ENCODE data around the gene SNRNP70. TPM values are rescaled to one million over a fixed set of nuclear protein-coding genes. Genes with fewer than 3 reads are reported as not detected.
"Not testable (repeated sequence)": the region's sequence is repeated elsewhere in the genome, so short reads cannot be mapped to it uniquely, and the experiment has no call there.

SNRNP70 gene
- total RNA-seq, 2 donors from 2014 or later = 185 to 346 TPM

GRCh38 chr19:49071860-49072547 is 13.2 kb upstream of the SNRNP70 start:
- Mint-ChIP-seq H3K9me3 (peaks cover 4% of the 10 kb centered on the region), H3K4me1 (ENCODE audit: low read depth in 2 of 2) (peaks cover 9 to 11% of the 10 kb centered on the region in 2 donors), H3K4me3 (no peak overlapping the region), H3K27ac (no peak overlapping the region), H3K36me3 (peaks cover 13% of the 10 kb centered on the region), H3K27me3 (peaks cover 45 to 53% of the 10 kb centered on the region in 2 donors)
- DNase-seq (ENCODE audit: low spot score) (no peak), ATAC-seq (peak in 1 of 2 donors; percentile 54)

GRCh38 chr19:49073514-49074378 is 11.5 kb upstream of the SNRNP70 start:
- H3K36me3 Mint-ChIP-seq = peaks cover 13% of the 10 kb centered on the region
- no peak for DNase-seq (ENCODE audit: low spot score)
- H3K4me3 Mint-ChIP-seq = peak overlapping the region; percentile 57
- peaks cover 9 to 11% of the 10 kb centered on the region in 2 donors for H3K4me1 Mint-ChIP-seq (ENCODE audit: low read depth in 2 of 2)
- H3K9me3 Mint-ChIP-seq = peaks cover 4% of the 10 kb centered on the region
- H3K27me3 Mint-ChIP-seq = peaks cover 36 to 41% of the 10 kb centered on the region in 2 donors
- no peak for ATAC-seq
- no peak overlapping the region for H3K27ac Mint-ChIP-seq

GRCh38 chr19:49074869-49075268 is 10.4 kb upstream of the SNRNP70 start:
- H3K9me3 Mint-ChIP-seq; DNase-seq (ENCODE audit: low spot score); H3K4me3 Mint-ChIP-seq; H3K27ac Mint-ChIP-seq; ATAC-seq: not testable (repeated sequence)
- H3K4me1 Mint-ChIP-seq (ENCODE audit: low read depth in 2 of 2) = peaks cover 9 to 11% of the 10 kb centered on the region in 2 donors
- H3K36me3 Mint-ChIP-seq = peaks cover 13% of the 10 kb centered on the region
- peaks cover 27 to 30% of the 10 kb centered on the region in 2 donors for H3K27me3 Mint-ChIP-seq

- Mint-ChIP-seq H3K9me3 (no peaks in the 10 kb centered on the region), H3K36me3 (no peaks in the 10 kb centered on the region)
- ATAC-seq = no peak
Measured at GRCh38 chr19:49080392-49080791, 4.9 kb upstream of the SNRNP70 start.

GRCh38 chr19:49081273-49081672 is 4.0 kb upstream of the SNRNP70 start:
- H3K9me3 Mint-ChIP-seq = no peaks in the 10 kb centered on the region
- H3K4me1 Mint-ChIP-seq (ENCODE audit: low read depth in 2 of 2) = peaks cover 13 to 15% of the 10 kb centered on the region in 2 donors
- ATAC-seq = no peak
- H3K4me3 Mint-ChIP-seq = no peak overlapping the region
- H3K27me3 Mint-ChIP-seq = no peaks in the 10 kb centered on the region
- H3K36me3 Mint-ChIP-seq = peaks cover 6% of the 10 kb centered on the region
- no peak overlapping the region for H3K27ac Mint-ChIP-seq
- DNase-seq (ENCODE audit: low spot score) = no peak

More at GRCh38 chr19:49080392-49080791, 4.9 kb upstream of the SNRNP70 start:
- no peak for DNase-seq (ENCODE audit: low spot score)
- peaks cover 7 to 8% of the 10 kb centered on the region in 2 donors for H3K4me1 Mint-ChIP-seq (ENCODE audit: low read depth in 2 of 2)
- no peak overlapping the region for H3K27ac Mint-ChIP-seq
- peaks cover 0 to 4% of the 10 kb centered on the region in 2 donors for H3K27me3 Mint-ChIP-seq
- H3K4me3 Mint-ChIP-seq = no peak overlapping the region

- Mint-ChIP-seq H3K27ac (peak overlapping the region; percentile 88 to 97), H3K4me1 (ENCODE audit: low read depth in 2 of 2) (peaks cover 25% of the 10 kb centered on the region in 2 donors), H3K4me3 (peak overlapping the region; percentile 100), H3K27me3 (no peaks in the 10 kb centered on the region), H3K9me3 (no peaks in the 10 kb centered on the region), H3K36me3 (peaks cover 17% of the 10 kb centered on the region)
- ATAC-seq = no peak
- no peak for DNase-seq (ENCODE audit: low spot score)
Measured at GRCh38 chr19:49084206-49085019, 838 bp upstream of the SNRNP70 start.

- ATAC-seq = no peak
- Mint-ChIP-seq H3K27me3 (no peaks in the 10 kb centered on the region), H3K27ac (peak overlapping the region; percentile 88 to 97), H3K9me3 (no peaks in the 10 kb centered on the region), H3K36me3 (peaks cover 17% of the 10 kb centered on the region), H3K4me3 (peak overlapping the region; percentile 100), H3K4me1 (ENCODE audit: low read depth in 2 of 2) (peaks cover 32 to 33% of the 10 kb centered on the region in 2 donors)
- DNase-seq (ENCODE audit: low spot score) = no peak
Measured at GRCh38 chr19:49085868-49086232, 599 bp downstream of the SNRNP70 start.

GRCh38 chr19:49086296-49086695 is 1.0 kb downstream of the SNRNP70 start:
- Mint-ChIP-seq H3K27ac (peak overlapping the region; percentile 88 to 97), H3K4me1 (ENCODE audit: low read depth in 2 of 2) (peaks cover 35 to 38% of the 10 kb centered on the region in 2 donors), H3K4me3 (peak overlapping the region; percentile 100), H3K27me3 (no peaks in the 10 kb centered on the region), H3K36me3 (peaks cover 18% of the 10 kb centered on the region), H3K9me3 (no peaks in the 10 kb centered on the region)
- DNase-seq (ENCODE audit: low spot score) (no peak), ATAC-seq (no peak)

GRCh38 chr19:49091391-49092038 is 6.3 kb downstream of the SNRNP70 start:
- H3K9me3 Mint-ChIP-seq = no peaks in the 10 kb centered on the region
- H3K36me3 Mint-ChIP-seq = peaks cover 21% of the 10 kb centered on the region
- DNase-seq (ENCODE audit: low spot score) (no peak), ATAC-seq (peak in 1 of 2 donors; percentile 56)
- peak overlapping the region; percentile 1 for H3K4me3 Mint-ChIP-seq
- H3K27ac Mint-ChIP-seq = no peak overlapping the region
- peaks cover 28 to 30% of the 10 kb centered on the region in 2 donors for H3K4me1 Mint-ChIP-seq (ENCODE audit: low read depth in 2 of 2)
- H3K27me3 Mint-ChIP-seq = no peaks in the 10 kb centered on the region

GRCh38 chr19:49092686-49093085 is 7.4 kb downstream of the SNRNP70 start:
- Mint-ChIP-seq H3K9me3 (no peaks in the 10 kb centered on the region), H3K27me3 (no peaks in the 10 kb centered on the region), H3K36me3 (peaks cover 14% of the 10 kb centered on the region), H3K4me1 (ENCODE audit: low read depth in 2 of 2) (peaks cover 19 to 23% of the 10 kb centered on the region in 2 donors), H3K27ac (no peak overlapping the region), H3K4me3 (no peak overlapping the region)
- no peak for ATAC-seq
- no peak for DNase-seq (ENCODE audit: low spot score)

- no peak for DNase-seq (ENCODE audit: low spot score)
- Mint-ChIP-seq H3K4me1 (ENCODE audit: low read depth in 2 of 2) (peaks cover 18 to 31% of the 10 kb centered on the region in 2 donors), H3K4me3 (no peak overlapping the region), H3K27me3 (no peaks in the 10 kb centered on the region), H3K27ac (no peak overlapping the region), H3K9me3 (no peaks in the 10 kb centered on the region), H3K36me3 (peaks cover 21% of the 10 kb centered on the region)
- ATAC-seq = no peak
Measured at GRCh38 chr19:49094505-49095482, 9.5 kb downstream of the SNRNP70 start.
